GM19467 (cell line): ENCODE results near the gene GTPBP6.
"Not testable (repeated sequence)": the region's sequence is repeated elsewhere in the genome, so short reads cannot be mapped to it uniquely, and the experiment has no call there.

ENCODE experiments used
- ATAC-seq: cut with Tn5 transposase; IDR thresholded peaks from one replicate; pipeline ENCODE4 v1.9.1; 2021; ENCODE audit warnings: mild to moderate bottlenecking, moderate library complexity; ENCODE audit not compliant: unreplicated experiment

The GTPBP6 gene

GRCh38 chrX:292900-293897, 25.4 kb downstream of the GTPBP6 start:
- ATAC-seq = no peak

- ATAC-seq = no peak
These were observed 27.1 kb downstream of the GTPBP6 start for GRCh38 chrX:291411-291901.

GRCh38 chrX:290476-291166, 28.0 kb downstream of the GTPBP6 start:
- ATAC-seq = no peak

- no peak for ATAC-seq
These were observed 30.0 kb downstream of the GTPBP6 start for GRCh38 chrX:288561-288991.

- ATAC-seq = no peak
These were observed 30.9 kb downstream of the GTPBP6 start for GRCh38 chrX:287670-288069.

GRCh38 chrX:285076-285677, 33.4 kb downstream of the GTPBP6 start:
- no peak for ATAC-seq

GRCh38 chrX:283115-283845, 35.3 kb downstream of the GTPBP6 start:
- ATAC-seq = peak; percentile 97

GRCh38 chrX:282000-282681, 36.5 kb downstream of the GTPBP6 start:
- not testable (repeated sequence) for ATAC-seq

GRCh38 chrX:281166-281999, 37.2 kb downstream of the GTPBP6 start, which contains the start of gene PLCXD1:
Gene PLCXD1 (plus strand): TSS chrX:281381. CDS start chrX:284188, 2,807 bp downstream.
- ATAC-seq = no peak

GRCh38 chrX:280722-281121, 37.9 kb downstream of the GTPBP6 start:
- ATAC-seq = not testable (repeated sequence)

GRCh38 chrX:279757-280604, 38.6 kb downstream of the GTPBP6 start:
- ATAC-seq = not testable (repeated sequence)

GRCh38 chrX:276581-277201, 41.9 kb downstream of the GTPBP6 start:
- ATAC-seq = no peak

- peak; percentile 70 for ATAC-seq
These were observed 42.5 kb downstream of the GTPBP6 start for GRCh38 chrX:275967-276580.

GRCh38 chrX:275476-275966, 43.1 kb downstream of the GTPBP6 start:
- peak; percentile 21 for ATAC-seq

- ATAC-seq = no peak
These were observed 43.6 kb downstream of the GTPBP6 start for GRCh38 chrX:274904-275475.

GRCh38 chrX:270848-271367, 47.7 kb downstream of the GTPBP6 start:
- ATAC-seq = no peak
